SW480 (cell line): ENCODE results near the gene PITPNC1.
"Not testable (repeated sequence)": the region's sequence is repeated elsewhere in the genome, so short reads cannot be mapped to it uniquely, and the experiment has no call there.

Experiments used
- DNase-seq: peaks from one replicate; pipeline ENCODE4 v3.0.0-alpha.2; 2016; ENCODE audit warnings: low spot score

Gene PITPNC1

DNA sequence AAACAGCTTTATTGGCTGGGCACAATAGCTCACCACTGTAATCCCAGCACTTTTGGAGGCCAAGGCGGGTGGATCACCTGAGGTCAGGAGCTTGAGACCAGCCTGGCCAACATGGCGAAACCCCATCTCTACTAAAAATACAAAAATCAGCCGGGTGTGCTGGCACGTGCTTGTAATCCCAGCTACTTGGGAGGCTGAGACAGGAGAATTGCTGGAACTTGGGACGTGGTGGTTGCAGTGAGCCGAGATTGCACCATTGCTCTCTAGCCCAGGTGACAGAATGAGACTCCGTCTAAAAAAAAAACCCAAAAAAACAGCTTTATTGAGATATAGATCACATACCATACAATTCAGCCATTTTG is 274.1 kb downstream of the PITPNC1 start:
- DNase-seq: not testable (repeated sequence)

GRCh38 chr17:67652433-67652832 is 275.4 kb downstream of the PITPNC1 start:
- no peak for DNase-seq

- DNase-seq: no peak
Observed at GRCh38 chr17:67655478-67656148, 278.5 kb downstream of the PITPNC1 start.

DNA sequence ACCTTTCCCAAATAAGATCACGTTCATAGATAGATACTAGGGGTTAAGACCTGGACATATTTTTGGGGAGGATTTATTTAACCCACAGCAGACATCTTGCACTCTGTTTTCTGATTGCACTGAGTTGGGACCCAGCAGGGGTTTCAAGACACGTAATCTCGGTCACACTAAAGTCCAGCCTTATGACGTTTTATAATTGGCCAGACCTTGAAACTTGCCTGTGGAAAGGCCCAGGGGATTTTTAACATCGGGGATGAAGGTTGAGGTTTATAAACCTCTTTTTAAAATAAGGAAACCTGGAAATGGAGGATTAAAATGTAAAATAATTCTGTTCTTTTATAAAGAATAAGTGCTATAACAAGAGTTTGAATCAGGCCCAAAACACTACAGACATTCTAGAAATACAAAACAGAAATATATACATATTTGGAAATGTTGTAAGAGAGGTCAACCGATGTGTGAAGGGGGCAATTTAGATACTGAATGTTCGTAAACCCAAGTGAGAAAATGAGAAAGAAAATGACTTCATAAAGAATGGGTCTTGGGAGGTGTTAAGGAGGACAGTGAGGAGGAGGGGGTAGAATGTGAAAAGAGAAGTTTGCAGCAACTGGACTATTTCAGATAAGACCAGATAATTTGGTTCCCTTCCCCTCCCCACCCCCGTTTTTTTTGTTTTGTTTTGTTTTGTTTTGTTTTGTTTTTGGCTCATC is 279.6 kb downstream of the PITPNC1 start:
- DNase-seq: no peak

DNA sequence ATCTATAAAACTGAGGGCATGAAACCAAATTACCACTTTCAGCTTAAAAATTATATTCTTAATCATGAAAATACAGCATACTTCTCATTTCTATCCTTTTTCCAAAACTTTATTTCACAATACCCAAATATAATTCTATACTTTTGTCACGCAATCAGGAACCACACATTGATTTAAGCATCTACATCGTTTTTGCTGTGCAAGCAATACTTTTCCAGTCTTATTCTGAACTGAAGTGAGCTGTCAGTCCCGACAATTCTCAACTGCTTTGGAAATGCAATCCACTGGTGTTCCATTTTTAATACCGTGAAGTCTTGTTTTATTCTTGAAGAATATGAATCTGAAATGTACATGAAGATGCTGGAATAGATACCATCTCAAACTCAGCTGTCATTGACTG is 280.5 kb downstream of the PITPNC1 start:
- DNase-seq: no peak

DNA sequence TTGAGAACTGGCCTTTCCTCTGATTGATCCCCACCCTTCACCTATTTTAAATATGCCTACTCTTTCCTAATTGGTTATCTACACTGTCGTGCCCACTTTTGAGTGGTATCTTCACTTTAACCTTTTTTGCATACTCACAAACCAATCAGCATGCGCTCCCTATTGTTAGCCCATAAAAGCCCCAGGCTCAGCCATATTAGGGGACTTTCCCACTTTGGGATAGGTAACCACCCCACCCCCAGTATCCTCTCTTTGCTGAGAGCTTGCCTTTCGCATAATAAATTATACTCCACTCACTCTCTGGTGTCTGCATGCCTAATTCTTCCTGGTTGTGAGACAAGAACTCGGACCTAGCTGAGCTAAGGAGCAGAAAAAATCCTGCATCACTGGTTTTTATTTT is 281.2 kb downstream of the PITPNC1 start:
- DNase-seq: no peak

DNA sequence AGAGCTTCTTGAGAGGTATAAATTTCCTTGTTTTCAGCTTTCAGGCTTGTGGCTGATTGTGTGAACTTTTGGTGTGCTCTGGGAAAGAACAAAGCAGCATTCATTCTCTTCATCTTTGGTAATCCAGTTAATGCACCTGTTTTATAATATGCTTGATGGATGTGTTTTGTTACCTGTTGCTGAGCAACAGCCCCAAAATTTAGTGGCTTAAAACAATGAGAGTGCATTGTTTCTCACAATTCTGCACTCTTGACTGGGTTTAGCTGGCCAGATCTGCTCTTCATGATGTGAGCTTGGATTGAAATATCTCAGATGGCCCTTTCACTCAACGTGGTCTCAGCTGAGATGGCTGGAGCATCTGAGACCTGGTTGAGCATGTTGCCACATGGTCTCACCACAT is 281.9 kb downstream of the PITPNC1 start:
- DNase-seq: no peak

GRCh38 chr17:67662712-67663111 is 285.6 kb downstream of the PITPNC1 start:
- DNase-seq: no peak

DNA sequence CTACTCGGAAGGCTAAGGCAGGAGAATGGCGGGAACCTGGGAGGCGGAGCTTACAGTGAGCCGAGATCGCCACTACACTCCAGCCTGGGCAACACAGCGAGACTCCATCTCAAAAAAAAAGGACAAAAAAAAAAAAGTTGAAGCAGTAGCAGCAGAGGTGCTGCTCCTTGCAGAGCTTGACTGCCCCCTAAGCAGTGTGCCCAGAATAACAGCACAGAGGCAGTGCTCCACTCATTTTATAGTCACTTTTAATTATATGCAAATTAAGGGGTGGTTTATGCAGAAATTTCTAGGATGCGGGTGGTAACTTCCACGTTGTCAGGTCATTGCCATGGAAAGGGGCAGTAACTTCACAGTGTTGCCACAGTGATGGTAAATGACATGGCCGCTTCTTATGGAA is 286.4 kb downstream of the PITPNC1 start:
- DNase-seq: no peak

DNA sequence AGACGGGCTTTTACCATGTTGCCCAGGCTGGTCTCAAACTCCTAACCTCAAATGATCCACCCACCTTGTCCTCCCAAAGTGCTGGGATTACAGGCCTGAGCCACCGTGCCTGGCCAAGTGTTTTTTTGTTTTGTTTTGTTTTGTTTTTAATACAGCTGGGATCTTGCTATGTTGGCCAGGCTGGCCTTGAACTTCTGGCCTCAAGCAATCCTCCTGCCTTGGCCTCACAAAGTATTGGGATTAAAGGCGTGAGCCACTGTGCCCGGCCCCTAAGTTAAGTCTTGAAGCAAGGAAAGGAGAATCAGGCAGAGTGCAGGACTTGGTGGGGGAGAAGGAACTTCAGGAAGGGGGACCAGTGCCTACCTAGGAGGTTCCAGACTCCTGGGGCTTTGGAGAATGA is 288.9 kb downstream of the PITPNC1 start:
- DNase-seq: no peak

DNA sequence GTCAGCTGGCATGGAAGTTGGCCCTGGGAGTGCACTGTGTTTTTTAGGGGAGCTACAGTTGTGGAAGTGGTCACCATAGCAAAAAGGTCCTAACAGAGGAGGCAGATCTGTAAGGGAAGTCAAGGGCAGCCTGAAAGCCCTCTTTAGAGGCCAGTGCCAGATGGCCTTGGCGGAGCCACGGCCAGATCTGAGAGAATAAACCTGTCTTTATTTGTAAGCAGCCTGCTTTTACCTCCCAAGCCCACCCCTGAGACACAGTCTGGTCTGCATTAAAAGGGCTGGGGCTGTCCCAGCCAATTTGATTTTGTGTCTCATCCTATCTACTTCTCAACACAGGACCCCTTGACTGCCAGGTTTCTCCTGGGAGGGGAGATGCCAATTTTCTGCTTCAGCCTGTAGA is 289.6 kb downstream of the PITPNC1 start:
- DNase-seq: no peak

- no peak for DNase-seq
Observed at GRCh38 chr17:67671493-67671892, 294.4 kb downstream of the PITPNC1 start.

DNA sequence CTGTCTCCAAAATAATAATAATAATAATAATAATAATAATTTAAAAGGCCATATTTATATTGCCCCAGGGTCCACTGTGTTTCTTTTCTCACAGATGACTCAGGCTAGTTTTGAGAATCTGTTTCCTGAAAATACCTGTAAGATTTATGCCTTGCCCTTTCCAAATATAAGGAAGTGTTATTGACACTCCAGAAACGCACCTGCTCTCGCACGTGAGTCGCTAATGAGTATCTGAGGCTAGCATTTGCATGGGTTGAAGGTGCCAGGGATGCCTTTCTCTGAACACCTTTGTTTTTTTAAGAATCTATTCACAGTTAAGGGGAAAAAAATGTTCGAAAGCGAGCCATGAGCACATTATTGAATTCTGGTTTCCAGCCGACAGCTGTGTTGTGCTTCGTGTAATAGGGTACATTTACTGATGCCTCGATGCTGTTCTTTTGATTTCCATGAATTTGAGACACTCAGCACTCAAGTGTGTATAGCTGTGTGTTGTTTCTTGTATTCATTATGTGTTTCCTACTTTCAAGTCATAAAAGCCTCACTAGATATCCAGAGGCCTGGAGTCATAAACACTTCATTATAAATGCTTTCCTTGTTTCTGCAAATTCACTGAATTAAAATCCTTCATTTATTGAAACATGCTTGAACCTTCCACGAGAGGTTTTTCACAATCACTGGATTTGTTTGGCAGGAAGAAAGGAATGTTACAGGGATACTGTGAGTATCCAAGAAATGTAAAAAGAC is 295.7 kb downstream of the PITPNC1 start:
- no peak for DNase-seq

DNA sequence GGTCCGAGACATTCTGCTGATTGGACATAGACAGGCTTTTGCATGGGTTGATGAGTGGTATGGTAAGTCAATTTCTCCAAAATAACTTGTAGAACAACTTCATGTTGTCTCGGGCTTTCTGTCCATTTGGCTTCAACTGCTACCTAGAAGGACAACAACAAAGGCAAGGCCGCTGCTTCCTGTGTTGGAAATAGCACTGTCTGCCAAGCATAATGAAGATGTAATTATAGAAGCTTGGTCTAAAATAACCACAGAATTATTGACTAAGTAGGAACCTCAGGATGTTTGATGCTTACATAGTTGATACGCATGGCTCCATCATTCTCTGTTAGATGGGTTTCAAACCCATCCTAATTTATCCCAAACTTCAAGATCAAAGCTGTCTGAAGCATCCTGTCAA is 298.4 kb downstream of the PITPNC1 start:
- no peak for DNase-seq

DNA sequence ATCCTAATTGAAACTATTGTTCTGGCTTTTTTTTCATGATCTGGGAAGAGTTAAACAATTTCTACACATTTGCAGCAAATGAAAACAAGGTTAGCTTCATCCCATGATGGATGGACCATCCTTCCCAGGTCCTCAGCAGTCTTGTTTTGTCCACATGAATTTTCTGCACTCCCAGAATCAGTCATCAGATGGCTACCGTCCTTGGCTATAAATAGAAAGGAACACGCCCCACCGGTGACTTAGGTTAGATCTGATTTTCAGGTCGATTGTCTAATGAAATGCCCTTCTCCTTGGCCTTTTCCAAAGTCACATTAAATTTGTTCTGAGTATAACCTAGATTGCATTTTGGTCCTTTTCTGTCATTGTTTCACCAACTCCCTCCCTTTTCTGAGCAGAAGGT is 299.2 kb downstream of the PITPNC1 start:
- no peak for DNase-seq

GRCh38 chr17:67678414-67678813 is 301.3 kb downstream of the PITPNC1 start:
- DNase-seq: no peak

DNA sequence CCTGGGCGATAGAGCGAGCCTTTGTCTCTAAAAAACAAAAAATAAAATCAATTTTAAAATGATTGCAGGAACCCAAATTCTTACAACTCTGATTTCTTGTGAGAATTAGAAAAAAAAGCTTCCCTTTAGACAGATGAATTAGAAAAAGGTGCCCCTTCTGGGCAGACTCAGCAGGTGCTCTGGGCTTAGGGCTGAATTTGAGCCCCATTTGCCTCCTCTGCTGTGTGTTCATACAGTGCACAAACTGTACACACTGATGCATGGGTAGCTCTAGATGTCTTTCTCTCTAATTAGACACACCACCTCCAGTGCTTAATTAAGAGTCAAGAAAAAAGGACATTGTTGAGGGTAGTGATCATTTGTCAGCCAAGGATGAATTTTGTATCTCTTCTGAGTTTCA is 302.1 kb downstream of the PITPNC1 start:
- no peak for DNase-seq

DNA sequence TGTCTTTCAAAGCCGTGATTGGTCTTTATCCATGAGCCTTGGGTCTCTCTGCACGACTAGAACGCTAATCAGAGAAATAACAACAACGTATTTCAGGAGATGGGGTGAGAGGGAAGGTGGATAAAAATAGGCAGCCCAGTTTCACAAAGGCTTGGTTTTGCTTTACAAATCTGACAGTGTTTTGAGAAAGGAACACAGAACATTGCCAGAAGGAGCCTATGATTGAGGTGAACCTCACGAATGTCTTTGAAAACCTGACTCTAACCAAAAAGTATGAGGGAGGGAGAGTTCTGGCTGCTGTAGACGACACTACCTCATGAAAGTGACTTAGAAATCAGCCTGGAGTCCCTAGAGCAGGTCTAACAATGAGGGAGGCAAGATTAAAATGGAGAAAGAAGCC is 302.6 kb downstream of the PITPNC1 start:
- no peak for DNase-seq

GRCh38 chr17:67680445-67681224 is 303.6 kb downstream of the PITPNC1 start:
- no peak for DNase-seq

GRCh38 chr17:67682196-67682595 is 305.1 kb downstream of the PITPNC1 start:
- no peak for DNase-seq

- DNase-seq: peak; percentile 19
Observed at GRCh38 chr17:67685351-67685750, 308.3 kb downstream of the PITPNC1 start.

DNA sequence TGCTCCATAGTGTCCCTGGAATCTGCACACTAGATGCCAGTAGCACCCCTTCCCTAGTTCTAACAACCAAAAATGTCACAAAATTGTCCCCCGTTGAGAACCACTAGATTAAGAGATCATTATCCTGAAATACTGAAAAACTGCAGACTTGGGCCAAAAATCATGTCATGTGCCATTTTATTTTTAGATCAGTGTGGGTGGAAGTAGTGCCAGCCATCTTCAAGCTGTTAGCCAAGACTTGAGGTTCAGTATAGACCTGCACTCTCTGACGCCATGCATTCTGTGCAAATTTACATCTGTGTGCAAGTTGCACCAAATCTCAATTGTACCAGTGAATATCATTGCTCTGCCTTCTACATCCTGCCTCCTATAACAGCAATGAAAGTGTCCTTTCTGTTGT is 309.2 kb downstream of the PITPNC1 start:
- no peak for DNase-seq

- DNase-seq: no peak
Observed at GRCh38 chr17:67687511-67687910, 310.4 kb downstream of the PITPNC1 start.
